Left ventricle myocardium inferior (tissue), 1 donor: ENCODE results near the gene NAA25. TPM values are rescaled to one million over a fixed set of nuclear protein-coding genes. Genes with fewer than 3 reads are reported as not detected.
"Not testable (repeated sequence)": the region's sequence is repeated elsewhere in the genome, so short reads cannot be mapped to it uniquely, and the experiment has no call there.

ENCODE experiments used
- DNase-seq: peaks from one replicate; pipeline ENCODE4 v3.0.0-alpha.2; 2020
- H3K27ac ChIP-seq: fragments of 200-600 bp; replicated peaks from 2 replicates; pipeline ENCODE4 v1.8.0; 2021
- H3K27me3 ChIP-seq: fragments of 200-600 bp; 2 replicates; pipeline ENCODE4 v1.8.0; 2021; ENCODE audit warnings: low read depth
- H3K36me3 ChIP-seq: fragments of 200-600 bp; 2 replicates; pipeline ENCODE4 v1.8.0; 2021
- H3K4me1 ChIP-seq: fragments of 200-600 bp; 2 replicates; pipeline ENCODE4 v1.8.0; 2021
- H3K4me3 ChIP-seq: fragments of 200-600 bp; 2 replicates; pipeline ENCODE4 v1.8.0; 2021; ENCODE audit warnings: mild to moderate bottlenecking, moderate library complexity
- H3K9me3 ChIP-seq: fragments of 200-600 bp; replicated peaks from 2 replicates; pipeline ENCODE4 v1.8.0; 2021
- CTCF ChIP-seq: fragments of 200-600 bp; IDR thresholded peaks from 2 replicates; pipeline ENCODE4 v1.8.0; 2021; ENCODE audit warnings: antibody characterized with exemption, mild to moderate bottlenecking, borderline replicate concordance
- intact Hi-C: fragments of 100-400 bp; cut with micrococcal nuclease; formaldehyde crosslinking; loops from one replicate; pipeline ENCODE4 v1.11.0; 2022
- total RNA-seq: library from RNA; stranded (reverse); fragmentation: NEBNext Ultra II Directional; extraction: Animal tissue kit (Norgen Biotek cat#: 25700); gene quantifications from one replicate; pipeline ENCODE4 v1.2.1, GENCODE V29; 2021
- donor health status: DM: no; HTN: yes; CAD: no; lungs with severe emphysema.

The NAA25 gene
- total RNA-seq, 1 donor from 2014 or later = 13.7 TPM

- Histone ChIP-seq H3K9me3 (no peaks in the 10 kb centered on the region), H3K27ac (no peak overlapping the region), H3K4me3 (no peak overlapping the region), H3K4me1 (peaks cover 39% of the 10 kb centered on the region), H3K36me3 (peaks cover 3% of the 10 kb centered on the region), H3K27me3 (no peaks in the 10 kb centered on the region)
- no peak for DNase-seq
- intact Hi-C loops = no loop called here
- no peak for TF ChIP-seq CTCF
Observed at GRCh38 chr12:112010415-112011344, 97.9 kb downstream of the NAA25 start.

- DNase-seq, H3K4me3 ChIP-seq, H3K27ac ChIP-seq, intact Hi-C loops, H3K27me3 ChIP-seq, H3K36me3 ChIP-seq, H3K9me3 ChIP-seq: not testable (repeated sequence)
- peaks cover 37% of the 10 kb centered on the region for H3K4me1 ChIP-seq
Observed at GRCh38 chr12:112009596-112009995, 99.0 kb downstream of the NAA25 start.

GRCh38 chr12:112008918-112009317, 99.7 kb downstream of the NAA25 start:
- Histone ChIP-seq H3K4me1 (peaks cover 31% of the 10 kb centered on the region), H3K9me3 (no peaks in the 10 kb centered on the region), H3K36me3 (no peaks in the 10 kb centered on the region), H3K4me3 (no peak overlapping the region), H3K27ac (no peak overlapping the region), H3K27me3 (no peaks in the 10 kb centered on the region)
- intact Hi-C loops = no loop called here
- DNase-seq = no peak
- TF ChIP-seq CTCF = no peak

GRCh38 chr12:112007945-112008344, 100.6 kb downstream of the NAA25 start:
- DNase-seq = no peak
- no peaks in the 10 kb centered on the region for H3K27me3 ChIP-seq
- H3K36me3 ChIP-seq = no peaks in the 10 kb centered on the region
- H3K4me3 ChIP-seq = no peak overlapping the region
- H3K27ac ChIP-seq = no peak overlapping the region
- intact Hi-C loops = no loop called here
- no peaks in the 10 kb centered on the region for H3K9me3 ChIP-seq
- TF ChIP-seq CTCF = no peak
- peaks cover 27% of the 10 kb centered on the region for H3K4me1 ChIP-seq

GRCh38 chr12:112005419-112006395, 102.9 kb downstream of the NAA25 start:
- intact Hi-C loops = no loop called here
- Histone ChIP-seq H3K27me3 (no peaks in the 10 kb centered on the region), H3K4me1 (peaks cover 24% of the 10 kb centered on the region), H3K4me3 (peak overlapping the region; percentile 55), H3K36me3 (peaks cover 10% of the 10 kb centered on the region), H3K9me3 (no peaks in the 10 kb centered on the region), H3K27ac (peak overlapping the region; percentile 61)
- DNase-seq = no peak
- no peak for TF ChIP-seq CTCF
